ENCODE results near the gene P2RX4.

DNA sequence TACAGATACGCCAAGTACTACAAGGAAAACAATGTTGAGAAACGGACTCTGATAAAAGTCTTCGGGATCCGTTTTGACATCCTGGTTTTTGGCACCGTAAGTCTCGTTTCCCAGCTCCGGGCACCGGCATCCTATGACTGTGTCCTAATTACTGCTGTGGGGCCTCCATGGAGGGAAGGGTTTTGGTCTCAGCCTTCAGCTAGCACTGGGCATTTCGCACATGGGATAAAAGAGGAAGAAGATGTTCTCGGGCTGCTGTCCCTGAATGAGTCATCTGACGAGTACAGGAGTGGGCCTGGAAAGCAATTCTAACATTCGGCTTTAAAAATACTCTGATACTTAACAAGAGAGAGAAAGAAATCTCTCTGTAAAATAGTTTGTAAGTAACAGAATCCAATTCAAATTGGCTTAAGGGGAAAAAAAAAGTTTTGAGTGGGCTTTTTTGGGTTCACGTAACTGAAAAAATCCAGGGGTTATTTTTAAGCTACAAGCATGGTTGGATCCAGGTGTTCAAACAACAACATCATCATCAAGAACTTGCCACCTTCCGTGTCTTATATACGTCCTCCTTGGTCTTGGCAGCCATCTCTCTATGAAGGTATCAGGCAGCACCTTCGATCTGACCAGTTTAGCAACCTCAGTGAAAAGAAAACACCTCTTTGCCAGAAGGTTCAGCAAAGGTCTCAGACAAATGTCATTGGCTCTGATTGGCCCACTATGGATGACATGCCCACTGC lies 34.4 kb upstream of the P2RX4 start:
- TF ChIP-seq CTCF (IDR thresholded peaks at IDR 0.05 in 2 of 3, conservative IDR thresholded peaks at IDR 0.05 in 1 of 3; ENCODE audit: borderline replicate concordance in 1 of 3, insufficient read depth in 1 of 3, low read depth in 2 of 3, low read length in 2 of 3) (no peak), ZFX (IDR thresholded peaks at IDR 0.05) (no peak), ELF1 (IDR thresholded peaks at IDR 0.05; ENCODE audit: borderline replicate concordance, low read depth) (no peak)
- TF ChIP-seq, protein P1, sequence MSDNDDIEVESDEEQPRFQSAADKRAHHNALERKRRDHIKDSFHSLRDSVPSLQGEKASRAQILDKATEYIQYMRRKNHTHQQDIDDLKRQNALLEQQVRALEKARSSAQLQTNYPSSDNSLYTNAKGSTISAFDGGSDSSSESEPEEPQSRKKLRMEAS (IDR thresholded peaks at IDR 0.05), result no peak
- TF ChIP-seq, protein P2, sequence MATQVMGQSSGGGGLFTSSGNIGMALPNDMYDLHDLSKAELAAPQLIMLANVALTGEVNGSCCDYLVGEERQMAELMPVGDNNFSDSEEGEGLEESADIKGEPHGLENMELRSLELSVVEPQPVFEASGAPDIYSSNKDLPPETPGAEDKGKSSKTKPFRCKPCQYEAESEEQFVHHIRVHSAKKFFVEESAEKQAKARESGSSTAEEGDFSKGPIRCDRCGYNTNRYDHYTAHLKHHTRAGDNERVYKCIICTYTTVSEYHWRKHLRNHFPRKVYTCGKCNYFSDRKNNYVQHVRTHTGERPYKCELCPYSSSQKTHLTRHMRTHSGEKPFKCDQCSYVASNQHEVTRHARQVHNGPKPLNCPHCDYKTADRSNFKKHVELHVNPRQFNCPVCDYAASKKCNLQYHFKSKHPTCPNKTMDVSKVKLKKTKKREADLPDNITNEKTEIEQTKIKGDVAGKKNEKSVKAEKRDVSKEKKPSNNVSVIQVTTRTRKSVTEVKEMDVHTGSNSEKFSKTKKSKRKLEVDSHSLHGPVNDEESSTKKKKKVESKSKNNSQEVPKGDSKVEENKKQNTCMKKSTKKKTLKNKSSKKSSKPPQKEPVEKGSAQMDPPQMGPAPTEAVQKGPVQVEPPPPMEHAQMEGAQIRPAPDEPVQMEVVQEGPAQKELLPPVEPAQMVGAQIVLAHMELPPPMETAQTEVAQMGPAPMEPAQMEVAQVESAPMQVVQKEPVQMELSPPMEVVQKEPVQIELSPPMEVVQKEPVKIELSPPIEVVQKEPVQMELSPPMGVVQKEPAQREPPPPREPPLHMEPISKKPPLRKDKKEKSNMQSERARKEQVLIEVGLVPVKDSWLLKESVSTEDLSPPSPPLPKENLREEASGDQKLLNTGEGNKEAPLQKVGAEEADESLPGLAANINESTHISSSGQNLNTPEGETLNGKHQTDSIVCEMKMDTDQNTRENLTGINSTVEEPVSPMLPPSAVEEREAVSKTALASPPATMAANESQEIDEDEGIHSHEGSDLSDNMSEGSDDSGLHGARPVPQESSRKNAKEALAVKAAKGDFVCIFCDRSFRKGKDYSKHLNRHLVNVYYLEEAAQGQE (IDR thresholded peaks at IDR 0.05; ENCODE audit: low read depth), result no peak

Data from HCT116 (cell line).